ENCODE data around the gene ST3GAL2. TPM values are rescaled to one million over a fixed set of nuclear protein-coding genes. Genes with fewer than 3 reads are reported as not detected.

Gene ST3GAL2
- total RNA-seq, 1 donor from 2014 or later: 71.9 TPM

- peaks cover 2% of the 10 kb centered on the region for H3K36me3 Mint-ChIP-seq (ENCODE audit: low read depth)
- H3K27ac Mint-ChIP-seq (ENCODE audit: unreplicated experiment): no peak overlapping the region
- peak; percentile 72 for TF ChIP-seq CTCF (IDR thresholded peaks at IDR 0.05)
- H3K9me3 Mint-ChIP-seq (ENCODE audit: low read depth): no peaks in the 10 kb centered on the region
- no peaks in the 10 kb centered on the region for H3K27me3 Mint-ChIP-seq (ENCODE audit: low read depth)
- no peak overlapping the region for H3K4me3 Mint-ChIP-seq (ENCODE audit: unreplicated experiment)
- peaks cover 4% of the 10 kb centered on the region for H3K4me1 Mint-ChIP-seq (ENCODE audit: low read depth)
- DNase-seq (ENCODE audit: low spot score): no peak
Measured at GRCh38 chr16:70470927-70471341, 32.0 kb upstream of the ST3GAL2 start.

GRCh38 chr16:70470141-70470926 is 31.4 kb upstream of the ST3GAL2 start:
- TF ChIP-seq CTCF (IDR thresholded peaks at IDR 0.05): no peak
- no peaks in the 10 kb centered on the region for H3K4me1 Mint-ChIP-seq (ENCODE audit: low read depth)
- no peaks in the 10 kb centered on the region for H3K9me3 Mint-ChIP-seq (ENCODE audit: low read depth)
- H3K27me3 Mint-ChIP-seq (ENCODE audit: low read depth): no peaks in the 10 kb centered on the region
- no peak overlapping the region for H3K4me3 Mint-ChIP-seq (ENCODE audit: unreplicated experiment)
- H3K36me3 Mint-ChIP-seq (ENCODE audit: low read depth): peaks cover 2% of the 10 kb centered on the region
- DNase-seq (ENCODE audit: low spot score): no peak
- no peak overlapping the region for H3K27ac Mint-ChIP-seq (ENCODE audit: unreplicated experiment)

GRCh38 chr16:70468776-70469525 is 30.1 kb upstream of the ST3GAL2 start:
- no peak for TF ChIP-seq CTCF (IDR thresholded peaks at IDR 0.05)
- no peak for DNase-seq (ENCODE audit: low spot score)
- Mint-ChIP-seq H3K27ac (ENCODE audit: unreplicated experiment) (no peak overlapping the region), H3K4me1 (ENCODE audit: low read depth) (no peaks in the 10 kb centered on the region), H3K27me3 (ENCODE audit: low read depth) (no peaks in the 10 kb centered on the region), H3K36me3 (ENCODE audit: low read depth) (peaks cover 4% of the 10 kb centered on the region), H3K4me3 (ENCODE audit: unreplicated experiment) (no peak overlapping the region), H3K9me3 (ENCODE audit: low read depth) (no peaks in the 10 kb centered on the region)

- no peak for TF ChIP-seq CTCF (IDR thresholded peaks at IDR 0.05)
- no peak for DNase-seq (ENCODE audit: low spot score)
- Mint-ChIP-seq H3K4me3 (ENCODE audit: unreplicated experiment) (no peak overlapping the region), H3K27me3 (ENCODE audit: low read depth) (no peaks in the 10 kb centered on the region), H3K36me3 (ENCODE audit: low read depth) (peaks cover 4% of the 10 kb centered on the region), H3K4me1 (ENCODE audit: low read depth) (no peaks in the 10 kb centered on the region), H3K27ac (ENCODE audit: unreplicated experiment) (no peak overlapping the region), H3K9me3 (ENCODE audit: low read depth) (no peaks in the 10 kb centered on the region)
Measured at GRCh38 chr16:70467608-70468007, 28.7 kb upstream of the ST3GAL2 start.

- no peaks in the 10 kb centered on the region for H3K27me3 Mint-ChIP-seq (ENCODE audit: low read depth)
- H3K27ac Mint-ChIP-seq (ENCODE audit: unreplicated experiment): no peak overlapping the region
- no peaks in the 10 kb centered on the region for H3K9me3 Mint-ChIP-seq (ENCODE audit: low read depth)
- H3K36me3 Mint-ChIP-seq (ENCODE audit: low read depth): peaks cover 4% of the 10 kb centered on the region
- H3K4me1 Mint-ChIP-seq (ENCODE audit: low read depth): no peaks in the 10 kb centered on the region
- peak; percentile 12 for TF ChIP-seq CTCF (IDR thresholded peaks at IDR 0.05)
- DNase-seq (ENCODE audit: low spot score): no peak
- H3K4me3 Mint-ChIP-seq (ENCODE audit: unreplicated experiment): no peak overlapping the region
Measured at GRCh38 chr16:70467113-70467512, 28.2 kb upstream of the ST3GAL2 start.

All from chondrocyte (in vitro differentiated cells).